WTC11 (cell line): ENCODE data around the gene KCTD21.

ENCODE experiments used
- CBFB ChIP-seq: sonication (generic); formaldehyde crosslinking; IDR thresholded peaks from 2 replicates; pipeline ENCODE4 v1.8.1; 2022; ENCODE audit warnings: mild to moderate bottlenecking, low read depth, missing genetic modification reagents
- CREB1 ChIP-seq: sonication (generic); formaldehyde crosslinking; IDR thresholded peaks from 2 replicates; pipeline ENCODE4 v1.8.0; 2023; ENCODE audit warnings: mild to moderate bottlenecking, missing genetic modification reagents
- NR3C1 ChIP-seq: sonication (generic); formaldehyde crosslinking; conservative IDR thresholded peaks from 2 replicates; pipeline ENCODE4 v1.8.1; 2023; ENCODE audit warnings: low read depth, mild to moderate bottlenecking, missing genetic modification reagents
- ZBTB21 ChIP-seq: sonication (generic); formaldehyde crosslinking; IDR thresholded peaks from 2 replicates; pipeline ENCODE4 v1.8.1; 2023; ENCODE audit warnings: mild to moderate bottlenecking, missing genetic modification reagents, borderline replicate concordance
- ZNF121 ChIP-seq: sonication (generic); formaldehyde crosslinking; IDR thresholded peaks from 2 replicates; pipeline ENCODE4 v1.8.0; 2023; ENCODE audit warnings: missing genetic modification reagents
- ZNF219 ChIP-seq: sonication (generic); formaldehyde crosslinking; IDR thresholded peaks from 2 replicates; pipeline ENCODE4 v1.8.0; 2023; ENCODE audit warnings: missing genetic modification reagents, mild to moderate bottlenecking, borderline replicate concordance
- TF ChIP-seq, protein P1 (sequence below): fragments of 200-600 bp; IDR thresholded peaks from 2 replicates; pipeline ENCODE4 v1.8.0; 2022; ENCODE audit warnings: antibody characterized with exemption
- TF ChIP-seq, protein P2 (sequence below): sonication (generic); formaldehyde crosslinking; IDR thresholded peaks from 2 replicates; pipeline ENCODE4 v1.8.1; 2022; ENCODE audit warnings: missing genetic modification reagents, borderline replicate concordance
- TF ChIP-seq, protein P3 (sequence below): fragments of 250-450 bp; sonication (Bioruptor Pico); IDR thresholded peaks from 2 replicates; pipeline ENCODE4 v1.9.0; 2021; ENCODE audit warnings: mild to moderate bottlenecking, borderline replicate concordance

DNA sequence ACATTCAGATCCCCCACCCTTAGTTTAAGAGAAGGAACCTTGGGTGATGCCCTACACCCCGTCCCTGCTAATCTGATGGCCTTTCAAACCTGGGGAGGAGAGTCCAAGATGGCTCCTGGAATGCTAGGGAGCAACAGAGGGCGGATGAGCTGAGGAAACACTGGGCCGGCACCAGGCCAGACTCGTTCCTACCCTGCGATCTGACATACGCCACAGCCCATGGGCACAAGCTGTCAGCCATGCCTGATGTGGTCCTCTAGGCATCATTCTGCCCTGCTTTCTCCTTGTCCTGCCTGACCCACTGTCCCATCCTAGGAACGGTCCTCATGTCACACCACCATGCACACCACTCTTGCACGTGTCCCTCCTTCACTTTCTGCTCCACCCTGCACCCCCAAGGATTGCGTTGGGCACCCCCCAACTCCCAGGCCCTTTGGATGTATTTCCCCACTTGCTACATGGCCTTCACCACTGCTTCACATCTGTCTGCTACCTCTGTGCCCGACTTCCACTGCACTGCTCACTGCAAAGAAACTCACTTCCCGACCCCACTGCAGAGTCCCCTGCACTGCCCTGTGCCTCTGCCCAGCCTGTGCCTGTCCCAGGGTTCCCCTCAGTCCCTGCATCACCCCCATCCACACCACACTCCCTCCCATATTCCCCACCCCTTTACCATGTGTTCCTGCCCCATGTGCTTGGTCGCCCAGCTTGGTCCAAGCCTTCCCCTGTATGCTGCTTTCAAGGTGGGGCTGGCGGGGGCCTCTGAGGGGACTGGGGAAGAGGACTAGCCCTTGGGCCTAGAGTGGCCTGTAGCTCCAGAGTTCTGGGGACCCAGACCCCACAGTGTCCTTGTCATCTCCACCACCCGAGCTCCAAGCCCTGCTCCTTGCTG is 29.5 kb upstream of the KCTD21 start:
- TF ChIP-seq, protein P1, sequence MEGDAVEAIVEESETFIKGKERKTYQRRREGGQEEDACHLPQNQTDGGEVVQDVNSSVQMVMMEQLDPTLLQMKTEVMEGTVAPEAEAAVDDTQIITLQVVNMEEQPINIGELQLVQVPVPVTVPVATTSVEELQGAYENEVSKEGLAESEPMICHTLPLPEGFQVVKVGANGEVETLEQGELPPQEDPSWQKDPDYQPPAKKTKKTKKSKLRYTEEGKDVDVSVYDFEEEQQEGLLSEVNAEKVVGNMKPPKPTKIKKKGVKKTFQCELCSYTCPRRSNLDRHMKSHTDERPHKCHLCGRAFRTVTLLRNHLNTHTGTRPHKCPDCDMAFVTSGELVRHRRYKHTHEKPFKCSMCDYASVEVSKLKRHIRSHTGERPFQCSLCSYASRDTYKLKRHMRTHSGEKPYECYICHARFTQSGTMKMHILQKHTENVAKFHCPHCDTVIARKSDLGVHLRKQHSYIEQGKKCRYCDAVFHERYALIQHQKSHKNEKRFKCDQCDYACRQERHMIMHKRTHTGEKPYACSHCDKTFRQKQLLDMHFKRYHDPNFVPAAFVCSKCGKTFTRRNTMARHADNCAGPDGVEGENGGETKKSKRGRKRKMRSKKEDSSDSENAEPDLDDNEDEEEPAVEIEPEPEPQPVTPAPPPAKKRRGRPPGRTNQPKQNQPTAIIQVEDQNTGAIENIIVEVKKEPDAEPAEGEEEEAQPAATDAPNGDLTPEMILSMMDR, result no peak
- TF ChIP-seq, protein P2, sequence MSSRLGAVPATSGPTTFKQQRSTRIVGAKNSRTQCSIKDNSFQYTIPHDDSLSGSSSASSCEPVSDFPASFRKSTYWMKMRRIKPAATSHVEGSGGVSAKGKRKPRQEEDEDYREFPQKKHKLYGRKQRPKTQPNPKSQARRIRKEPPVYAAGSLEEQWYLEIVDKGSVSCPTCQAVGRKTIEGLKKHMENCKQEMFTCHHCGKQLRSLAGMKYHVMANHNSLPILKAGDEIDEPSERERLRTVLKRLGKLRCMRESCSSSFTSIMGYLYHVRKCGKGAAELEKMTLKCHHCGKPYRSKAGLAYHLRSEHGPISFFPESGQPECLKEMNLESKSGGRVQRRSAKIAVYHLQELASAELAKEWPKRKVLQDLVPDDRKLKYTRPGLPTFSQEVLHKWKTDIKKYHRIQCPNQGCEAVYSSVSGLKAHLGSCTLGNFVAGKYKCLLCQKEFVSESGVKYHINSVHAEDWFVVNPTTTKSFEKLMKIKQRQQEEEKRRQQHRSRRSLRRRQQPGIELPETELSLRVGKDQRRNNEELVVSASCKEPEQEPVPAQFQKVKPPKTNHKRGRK (CRISPR knock-in tag), result no peak
- TF ChIP-seq ZNF121 (CRISPR knock-in tag), result no peak
- TF ChIP-seq ZNF219 (CRISPR knock-in tag), result no peak
- TF ChIP-seq CBFB (CRISPR knock-in tag), result no peak
- no peak for TF ChIP-seq NR3C1 (CRISPR knock-in tag)
- TF ChIP-seq, protein P3, sequence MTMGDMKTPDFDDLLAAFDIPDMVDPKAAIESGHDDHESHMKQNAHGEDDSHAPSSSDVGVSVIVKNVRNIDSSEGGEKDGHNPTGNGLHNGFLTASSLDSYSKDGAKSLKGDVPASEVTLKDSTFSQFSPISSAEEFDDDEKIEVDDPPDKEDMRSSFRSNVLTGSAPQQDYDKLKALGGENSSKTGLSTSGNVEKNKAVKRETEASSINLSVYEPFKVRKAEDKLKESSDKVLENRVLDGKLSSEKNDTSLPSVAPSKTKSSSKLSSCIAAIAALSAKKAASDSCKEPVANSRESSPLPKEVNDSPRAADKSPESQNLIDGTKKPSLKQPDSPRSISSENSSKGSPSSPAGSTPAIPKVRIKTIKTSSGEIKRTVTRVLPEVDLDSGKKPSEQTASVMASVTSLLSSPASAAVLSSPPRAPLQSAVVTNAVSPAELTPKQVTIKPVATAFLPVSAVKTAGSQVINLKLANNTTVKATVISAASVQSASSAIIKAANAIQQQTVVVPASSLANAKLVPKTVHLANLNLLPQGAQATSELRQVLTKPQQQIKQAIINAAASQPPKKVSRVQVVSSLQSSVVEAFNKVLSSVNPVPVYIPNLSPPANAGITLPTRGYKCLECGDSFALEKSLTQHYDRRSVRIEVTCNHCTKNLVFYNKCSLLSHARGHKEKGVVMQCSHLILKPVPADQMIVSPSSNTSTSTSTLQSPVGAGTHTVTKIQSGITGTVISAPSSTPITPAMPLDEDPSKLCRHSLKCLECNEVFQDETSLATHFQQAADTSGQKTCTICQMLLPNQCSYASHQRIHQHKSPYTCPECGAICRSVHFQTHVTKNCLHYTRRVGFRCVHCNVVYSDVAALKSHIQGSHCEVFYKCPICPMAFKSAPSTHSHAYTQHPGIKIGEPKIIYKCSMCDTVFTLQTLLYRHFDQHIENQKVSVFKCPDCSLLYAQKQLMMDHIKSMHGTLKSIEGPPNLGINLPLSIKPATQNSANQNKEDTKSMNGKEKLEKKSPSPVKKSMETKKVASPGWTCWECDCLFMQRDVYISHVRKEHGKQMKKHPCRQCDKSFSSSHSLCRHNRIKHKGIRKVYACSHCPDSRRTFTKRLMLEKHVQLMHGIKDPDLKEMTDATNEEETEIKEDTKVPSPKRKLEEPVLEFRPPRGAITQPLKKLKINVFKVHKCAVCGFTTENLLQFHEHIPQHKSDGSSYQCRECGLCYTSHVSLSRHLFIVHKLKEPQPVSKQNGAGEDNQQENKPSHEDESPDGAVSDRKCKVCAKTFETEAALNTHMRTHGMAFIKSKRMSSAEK, result no peak
- no peak for TF ChIP-seq ZBTB21 (CRISPR knock-in tag)
- TF ChIP-seq CREB1, result no peak
